T-cell (primary cell): ENCODE measurements around the gene ENTPD8. TPM values are rescaled to one million over a fixed set of nuclear protein-coding genes. Genes with fewer than 3 reads are reported as not detected.

Experiments
- ATAC-seq, 4 experiments: fragments of 200-7000 bp in 3 of 4; fragments of 150-1000 bp in 1 of 4; cut with Tn5 transposase; replicated peaks in 1 of 4; 1 replicate in 3 of 4; 2 replicates in 1 of 4; pipeline ENCODE4 v1.10.0; 2021; ENCODE audit warnings: moderate library complexity in 3 of 4, mild to moderate bottlenecking in 2 of 4, moderate number of reproducible peaks in 1 of 4
- CTCF ChIA-PET, 2 donors: fragments of 300-600 bp; sonication (Branson Sonifier 250); formaldehyde crosslinking; loops; one replicate each; lab custom pipeline; 2022; ENCODE audit warnings: antibody characterized with exemption in 2 of 2; lab: Charles Lee
- POLR2A ChIA-PET, 2 donors: fragments of 300-600 bp; sonication (Branson Sonifier 250); formaldehyde crosslinking; loops; one replicate each; lab custom pipeline; 2022; ENCODE audit warnings: antibody characterized with exemption in 2 of 2; lab: Charles Lee
- DNase-seq, 35 experiments: peaks; one replicate each; pipeline versions ENCODE4 v3.0.0 to v3.0.0-alpha.2; 2013 to 2023
- H3K27ac ChIP-seq: one replicate; pipeline ENCODE4 v1.5.1; 2013; ENCODE audit warnings: low read length
- H3K27me3 ChIP-seq, 2 experiments: replicated peaks in 1 of 2; 1 replicate in 1 of 2; 2 replicates in 1 of 2; pipeline versions ENCODE4 v1.6.1 to v1.7.0; 2013; ENCODE audit warnings: low read length in 1 of 2, mixed read lengths in 1 of 2; ENCODE audit not compliant: control insufficient read depth in 2 of 2, insufficient read depth in 2 of 2; ENCODE audit errors: extremely low read depth in 1 of 2
- H3K36me3 ChIP-seq, 2 donors: 1 replicate in 1 of 2; 2 replicates in 1 of 2; pipeline versions ENCODE4 v1.6.1 to v1.7.0; 2013; ENCODE audit warnings: low read length in 1 of 2; ENCODE audit not compliant: control insufficient read depth in 2 of 2, insufficient read depth in 1 of 2; ENCODE audit errors: extremely low read depth in 1 of 2
- H3K4me1 ChIP-seq, 2 experiments: 1 replicate in 1 of 2; 2 replicates in 1 of 2; pipeline versions ENCODE4 v1.6.1 to v1.7.0; 2013; ENCODE audit warnings: low read length in 2 of 2, mixed read lengths in 1 of 2; ENCODE audit not compliant: insufficient read depth in 2 of 2, control insufficient read depth in 1 of 2; ENCODE audit errors: extremely low read depth in 1 of 2
- H3K4me3 ChIP-seq, 2 donors: 1 replicate in 1 of 2; 2 replicates in 1 of 2; pipeline versions ENCODE4 v1.5.1 to v1.7.0; 2013; ENCODE audit warnings: mild to moderate bottlenecking in 2 of 2, low read length in 1 of 2, moderate library complexity in 1 of 2; ENCODE audit not compliant: control insufficient read depth in 1 of 2; ENCODE audit errors: extremely low read depth in 1 of 2
- H3K9me3 ChIP-seq: 2 replicates; pipeline ENCODE4 v1.7.0; 2013
- H3K27ac Mint-ChIP-seq, 2 donors: one replicate each; pipeline ENCODE4 v1.8.0; 2020 to 2021; ENCODE audit warnings: mild to moderate bottlenecking in 2 of 2, mixed read lengths in 2 of 2
- H3K27me3 Mint-ChIP-seq, 2 donors: one replicate each; pipeline ENCODE4 v1.8.0; 2021 to 2022; ENCODE audit warnings: mixed read lengths in 2 of 2
- H3K36me3 Mint-ChIP-seq: one replicate; pipeline ENCODE4 v1.8.0; 2021; ENCODE audit warnings: mixed read lengths
- H3K4me1 Mint-ChIP-seq, 3 donors: one replicate each; pipeline ENCODE4 v1.8.0; 2020 to 2022; ENCODE audit warnings: mixed read lengths in 3 of 3, mild to moderate bottlenecking in 1 of 3
- H3K4me3 Mint-ChIP-seq, 3 donors: one replicate each; pipeline ENCODE4 v1.8.0; 2020 to 2022; ENCODE audit warnings: mild to moderate bottlenecking in 3 of 3, mixed read lengths in 3 of 3, moderate library complexity in 3 of 3
- H3K9me3 Mint-ChIP-seq, 3 donors: one replicate each; pipeline ENCODE4 v1.8.0; 2020 to 2022; ENCODE audit warnings: mixed read lengths in 3 of 3
- WGBS: methylation state at CpG from one replicate; pipeline ENCODE4 v1.1.5; 2013; ENCODE audit warnings: missing lambda C conversion rate; ENCODE audit not compliant: insufficient coverage; 5-methylcytosine and 5-hydroxymethylcytosine counted together
- total RNA-seq, 35 experiments: library from RNA in 6 of 35; stranded (reverse) in 6 of 35; fragments of 120-200 nt in 1 of 35; gene quantifications; one replicate each; pipeline versions ENCODE4 v1.2.1 to v1.2.4 and lab custom pipeline; 2013 to 2026

ENTPD8 gene
- total RNA-seq, 5 donors from 2014 or later (not counting 1 experiment from before 2014, with no cell fraction given) = not detected

DNA sequence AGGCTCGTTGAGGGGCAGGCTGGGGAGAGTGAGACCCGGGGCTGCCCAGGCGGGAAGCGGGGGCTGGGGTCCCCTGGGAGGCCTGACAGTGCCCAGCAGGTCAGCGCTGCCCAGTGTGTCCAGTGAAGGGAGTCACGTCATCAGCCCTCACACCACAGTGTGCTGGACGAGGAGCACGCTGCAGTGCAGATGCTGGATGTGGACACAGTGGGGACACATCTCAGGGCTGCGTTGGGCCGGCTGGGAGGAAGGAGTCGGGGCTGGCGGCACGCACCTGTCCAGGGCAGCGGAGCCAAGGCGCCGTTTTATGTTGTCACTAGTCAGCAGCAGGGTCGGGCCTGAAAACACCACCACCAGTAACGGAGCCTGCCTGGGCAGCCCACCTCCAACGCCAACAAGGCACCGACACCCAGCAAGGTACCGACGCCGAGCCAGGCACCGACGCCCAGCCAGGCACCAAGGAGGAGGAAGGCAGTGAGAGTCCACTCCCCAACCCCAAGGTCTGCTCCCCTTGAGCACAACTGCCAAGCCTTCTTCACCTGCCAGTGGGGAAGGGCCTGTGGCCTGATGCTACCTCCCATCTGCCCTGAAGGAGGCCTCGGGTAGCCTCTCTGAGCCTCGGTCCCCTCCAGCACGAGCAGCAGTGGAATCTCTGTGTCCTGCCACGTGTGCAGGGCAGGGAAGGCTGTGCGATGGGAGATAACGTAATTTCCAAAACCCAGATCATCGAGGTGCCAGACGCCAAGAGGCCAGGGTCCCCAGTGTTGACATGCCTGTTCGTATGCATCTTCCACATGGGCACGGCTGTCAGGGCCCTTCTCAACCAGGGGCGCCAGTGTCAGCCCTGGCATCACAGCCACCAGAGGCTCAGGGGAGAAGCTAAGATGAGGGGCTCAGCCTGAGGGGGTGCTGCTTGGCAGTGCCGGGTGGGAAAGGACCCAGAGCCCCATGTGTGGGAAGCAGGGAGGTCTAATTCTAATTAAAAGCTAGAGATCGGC lies 39.8 kb upstream of the ENTPD8 start:
- Histone ChIP-seq H3K9me3 (no peaks in the 10 kb centered on the region), H3K36me3 (no peaks in the 10 kb centered on the region), H3K4me1 (no peaks in the 10 kb centered on the region), H3K4me3 (no peak overlapping the region), H3K27me3 (peaks cover 0 to 6% of the 10 kb centered on the region in 2 experiments), H3K27ac (no peak overlapping the region)
- Mint-ChIP-seq H3K27ac (no peak overlapping the region), H3K27me3 (no peaks in the 10 kb centered on the region), H3K9me3 (peaks cover 3 to 4% (median 3%) of the 10 kb centered on the region in 3 donors), H3K4me3 (no peak overlapping the region), H3K4me1 (peaks cover 0 to 11% (median 10%) of the 10 kb centered on the region in 3 donors), H3K36me3 (peaks cover 2% of the 10 kb centered on the region)
- 87% methylated on average over 32 of the region's 38 CpGs for WGBS
- ChIA-PET POLR2A (no interaction called here), CTCF (no interaction called here)
- ATAC-seq = no peak
- no peak for DNase-seq

- Mint-ChIP-seq H3K4me3 (no peak overlapping the region), H3K9me3 (peaks cover 6 to 9% (median 7%) of the 10 kb centered on the region in 3 donors), H3K36me3 (peaks cover 7% of the 10 kb centered on the region), H3K27me3 (no peaks in the 10 kb centered on the region), H3K4me1 (peaks cover 0 to 11% (median 10%) of the 10 kb centered on the region in 3 donors), H3K27ac (no peak overlapping the region)
- Histone ChIP-seq H3K4me3 (no peak overlapping the region), H3K27ac (no peak overlapping the region), H3K9me3 (peaks cover 3% of the 10 kb centered on the region), H3K27me3 (no peaks in the 10 kb centered on the region), H3K4me1 (no peaks in the 10 kb centered on the region), H3K36me3 (no peaks in the 10 kb centered on the region)
- CTCF ChIA-PET = no interaction called here
- POLR2A ChIA-PET = no interaction called here
- 89% methylated on average over 30 of the region's 32 CpGs for WGBS
- ATAC-seq (no peak), DNase-seq (no peak)
Measured at GRCh38 chr9:137479892-137480685, 38.9 kb upstream of the ENTPD8 start.

DNA sequence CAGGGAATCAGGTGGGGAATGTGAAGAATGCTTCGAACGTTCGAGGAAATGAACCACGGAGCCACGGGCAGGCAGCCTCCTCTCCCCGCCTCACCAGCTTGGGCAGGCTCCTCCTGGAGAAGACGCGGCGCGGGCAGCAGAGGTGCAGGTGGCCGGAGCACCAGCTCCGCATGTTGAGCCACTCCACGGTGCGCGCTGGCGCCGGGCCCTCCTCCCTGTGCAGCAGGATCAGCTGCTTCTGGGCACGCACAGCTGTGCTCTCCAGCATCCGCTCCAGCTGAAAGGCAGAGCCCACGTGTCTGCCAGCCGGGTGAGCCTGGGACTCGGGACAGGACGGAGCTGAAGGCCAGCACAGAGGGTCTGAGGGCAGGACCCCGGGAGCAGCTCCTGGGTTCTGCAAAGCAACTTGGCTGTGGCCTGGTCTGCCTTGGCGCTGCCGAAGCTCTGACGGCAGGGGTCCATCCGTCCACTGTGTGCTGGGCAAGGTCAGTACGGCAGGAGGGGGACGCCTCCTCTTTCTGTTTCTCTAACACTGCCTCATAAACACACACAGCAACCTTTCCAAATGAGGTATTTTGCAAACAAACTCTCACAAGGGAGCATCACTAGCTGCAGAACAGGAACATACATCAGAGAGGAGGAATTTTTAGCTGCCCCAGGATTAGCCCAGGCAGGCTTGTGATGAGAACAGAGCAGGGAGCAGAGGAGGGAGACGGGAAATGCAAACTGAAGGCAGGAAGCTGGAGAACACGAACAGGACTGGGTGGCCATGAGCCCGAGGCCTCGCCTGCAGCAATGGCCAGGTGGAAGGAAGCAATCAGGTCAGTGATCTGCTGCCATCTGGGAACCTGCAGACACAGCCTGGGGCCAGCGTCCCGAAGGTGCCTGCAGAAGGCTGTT lies 38.1 kb upstream of the ENTPD8 start:
- ChIA-PET POLR2A (no interaction called here), CTCF (no interaction called here)
- no peak overlapping the region for H3K4me3 ChIP-seq
- no peak for ATAC-seq
- peaks cover 6 to 11% (median 10%) of the 10 kb centered on the region in 3 donors for H3K9me3 Mint-ChIP-seq
- H3K36me3 Mint-ChIP-seq = peaks cover 10% of the 10 kb centered on the region
- WGBS = 91% methylated on average over 36 of the region's 36 CpGs
- peak overlapping the region in 1 of 2 donors; percentile 66 for H3K27ac Mint-ChIP-seq
- H3K36me3 ChIP-seq = no peaks in the 10 kb centered on the region
- H3K9me3 ChIP-seq = peaks cover 3% of the 10 kb centered on the region
- no peaks in the 10 kb centered on the region for H3K27me3 ChIP-seq
- H3K4me1 Mint-ChIP-seq = peaks cover 0 to 11% (median 10%) of the 10 kb centered on the region in 3 donors
- no peaks in the 10 kb centered on the region for H3K4me1 ChIP-seq
- no peak overlapping the region for H3K27ac ChIP-seq
- H3K27me3 Mint-ChIP-seq = no peaks in the 10 kb centered on the region
- H3K4me3 Mint-ChIP-seq = no peak overlapping the region
- DNase-seq = no peak

DNA sequence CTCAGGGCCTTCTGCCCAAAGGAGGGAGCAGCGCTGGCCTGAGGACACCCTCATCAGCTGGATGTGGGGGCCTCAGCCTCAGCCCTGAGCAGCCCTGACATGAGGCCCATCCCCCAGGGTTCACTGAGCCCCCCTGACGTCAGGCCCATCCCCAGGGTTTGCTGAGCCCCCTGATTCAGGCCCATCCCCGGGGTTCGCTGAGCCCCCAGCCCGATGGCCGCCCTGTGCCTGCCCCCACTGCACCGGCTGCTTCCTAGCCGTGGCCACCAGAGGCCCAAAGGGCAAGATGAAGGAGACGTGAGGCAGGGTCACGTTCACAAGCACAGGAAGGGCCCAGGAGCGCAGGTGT lies 37.4 kb upstream of the ENTPD8 start:
- no peak for ATAC-seq
- H3K9me3 ChIP-seq = peaks cover 3% of the 10 kb centered on the region
- Mint-ChIP-seq H3K27me3 (no peaks in the 10 kb centered on the region), H3K4me3 (no peak overlapping the region), H3K4me1 (peaks cover 0 to 11% (median 10%) of the 10 kb centered on the region in 3 donors), H3K9me3 (peaks cover 6 to 15% (median 11%) of the 10 kb centered on the region in 3 donors), H3K27ac (no peak overlapping the region), H3K36me3 (peaks cover 11% of the 10 kb centered on the region)
- no peaks in the 10 kb centered on the region for H3K36me3 ChIP-seq
- ChIA-PET CTCF (no interaction called here), POLR2A (no interaction called here)
- H3K4me3 ChIP-seq = no peak overlapping the region
- H3K27me3 ChIP-seq = no peaks in the 10 kb centered on the region
- DNase-seq = no peak
- no peak overlapping the region for H3K27ac ChIP-seq
- WGBS = 88% methylated on average over 11 of the region's 11 CpGs
- H3K4me1 ChIP-seq = no peaks in the 10 kb centered on the region

GRCh38 chr9:137477778-137478612 lies 36.8 kb upstream of the ENTPD8 start:
- Histone ChIP-seq H3K9me3 (peaks cover 3% of the 10 kb centered on the region), H3K4me1 (no peaks in the 10 kb centered on the region), H3K27ac (no peak overlapping the region), H3K27me3 (no peaks in the 10 kb centered on the region), H3K36me3 (no peaks in the 10 kb centered on the region), H3K4me3 (no peak overlapping the region)
- DNase-seq (no peak), ATAC-seq (no peak)
- Mint-ChIP-seq H3K4me1 (peaks cover 0 to 11% (median 10%) of the 10 kb centered on the region in 3 donors), H3K4me3 (no peak overlapping the region), H3K9me3 (peaks cover 6 to 21% (median 11%) of the 10 kb centered on the region in 3 donors), H3K36me3 (peaks cover 13% of the 10 kb centered on the region), H3K27me3 (no peaks in the 10 kb centered on the region), H3K27ac (no peak overlapping the region)
- ChIA-PET POLR2A (no interaction called here), CTCF (no interaction called here)
- 90% methylated on average over 17 of the region's 29 CpGs for WGBS
